Measurements from ENCODE around the gene PAFAH2.

Gene PAFAH2

DNA sequence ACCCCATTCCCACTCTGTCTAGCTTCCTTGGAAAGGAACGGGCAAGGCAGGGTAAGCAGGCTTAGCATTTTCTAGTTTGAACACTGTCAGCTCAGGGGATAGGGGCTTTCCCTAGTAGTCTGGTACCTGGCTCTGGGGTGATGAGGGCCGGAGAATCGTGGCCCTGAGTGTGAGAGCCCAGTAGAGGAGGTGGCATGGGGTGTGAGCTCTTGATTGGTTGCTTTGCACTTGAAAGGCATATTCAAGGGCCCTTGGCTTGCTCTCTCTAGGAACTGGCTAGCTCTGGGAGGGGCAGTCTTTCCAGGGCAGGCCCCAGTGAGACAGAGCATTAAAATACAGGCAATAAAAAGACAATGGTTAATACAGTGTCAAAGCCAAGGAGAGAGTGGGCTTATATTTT lies 13.0 kb upstream of the PAFAH2 start:
- no peak overlapping the region for H3K27ac ChIP-seq (ENCODE audit: low read length)
- H2AFZ ChIP-seq (ENCODE audit: low read depth, low read length) = no peak overlapping the region
- H3K4me2 ChIP-seq (ENCODE audit: low read length) = no peak overlapping the region
- H3K27me3 ChIP-seq (ENCODE audit: low read depth, low read length) = no peaks in the 10 kb centered on the region
- H3K4me3 ChIP-seq (ENCODE audit: low read length) = no peak overlapping the region
- no peaks in the 10 kb centered on the region for H3K36me3 ChIP-seq (replicated peaks; ENCODE audit: low read depth, low read length)
- TF ChIP-seq, protein P1, sequence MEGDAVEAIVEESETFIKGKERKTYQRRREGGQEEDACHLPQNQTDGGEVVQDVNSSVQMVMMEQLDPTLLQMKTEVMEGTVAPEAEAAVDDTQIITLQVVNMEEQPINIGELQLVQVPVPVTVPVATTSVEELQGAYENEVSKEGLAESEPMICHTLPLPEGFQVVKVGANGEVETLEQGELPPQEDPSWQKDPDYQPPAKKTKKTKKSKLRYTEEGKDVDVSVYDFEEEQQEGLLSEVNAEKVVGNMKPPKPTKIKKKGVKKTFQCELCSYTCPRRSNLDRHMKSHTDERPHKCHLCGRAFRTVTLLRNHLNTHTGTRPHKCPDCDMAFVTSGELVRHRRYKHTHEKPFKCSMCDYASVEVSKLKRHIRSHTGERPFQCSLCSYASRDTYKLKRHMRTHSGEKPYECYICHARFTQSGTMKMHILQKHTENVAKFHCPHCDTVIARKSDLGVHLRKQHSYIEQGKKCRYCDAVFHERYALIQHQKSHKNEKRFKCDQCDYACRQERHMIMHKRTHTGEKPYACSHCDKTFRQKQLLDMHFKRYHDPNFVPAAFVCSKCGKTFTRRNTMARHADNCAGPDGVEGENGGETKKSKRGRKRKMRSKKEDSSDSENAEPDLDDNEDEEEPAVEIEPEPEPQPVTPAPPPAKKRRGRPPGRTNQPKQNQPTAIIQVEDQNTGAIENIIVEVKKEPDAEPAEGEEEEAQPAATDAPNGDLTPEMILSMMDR (IDR thresholded peaks at IDR 0.05; ENCODE audit: low read depth, low read length) = no peak
- TF ChIP-seq EZH2phosphoT487 (IDR thresholded peaks at IDR 0.05; ENCODE audit: low read depth) = no peak
- no peaks in the 10 kb centered on the region for H3K79me2 ChIP-seq (ENCODE audit: low read length)
- H3K9ac ChIP-seq (ENCODE audit: low read length) = no peak overlapping the region
- no peaks in the 10 kb centered on the region for H4K20me1 ChIP-seq (ENCODE audit: insufficient read depth, low read length)
- no peaks in the 10 kb centered on the region for H3K9me3 ChIP-seq (ENCODE audit: insufficient read depth, low read length)
- no peaks in the 10 kb centered on the region for H3K4me1 ChIP-seq (ENCODE audit: low read length)

DNA sequence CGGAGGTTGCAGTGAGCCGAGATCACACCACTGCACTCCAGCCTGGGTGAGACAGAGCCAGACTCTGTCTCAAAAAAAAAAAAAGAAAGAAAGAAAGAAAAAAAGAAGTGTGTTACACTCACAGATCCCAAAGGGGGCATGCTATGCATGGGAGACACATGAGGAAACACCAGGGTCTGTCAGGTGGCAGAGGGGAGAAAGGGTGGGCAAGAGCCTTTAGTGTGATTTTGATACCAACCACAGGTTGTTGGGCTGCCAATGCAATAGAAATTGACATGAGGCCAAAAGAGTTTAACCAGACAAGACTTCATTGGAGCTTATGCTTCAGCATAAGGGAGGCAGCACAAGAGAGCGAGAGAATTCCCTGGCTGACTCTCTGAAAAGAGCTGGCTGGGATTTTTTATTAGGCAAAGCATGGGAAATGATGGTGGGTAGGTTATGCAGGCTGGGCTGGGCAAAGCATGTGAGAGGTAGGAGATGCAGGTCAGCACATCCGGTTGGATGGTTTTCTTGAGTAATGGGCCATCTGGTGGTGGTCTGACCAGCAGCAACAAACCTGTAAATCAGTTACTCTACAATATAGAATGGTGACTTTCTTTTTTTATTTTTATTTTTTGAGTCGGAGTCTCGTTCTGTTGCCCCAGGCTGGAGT lies 12.1 kb upstream of the PAFAH2 start:
- Histone ChIP-seq H3K4me1 (ENCODE audit: low read length) (no peaks in the 10 kb centered on the region), H3K9ac (ENCODE audit: low read length) (no peak overlapping the region), H3K36me3 (replicated peaks; ENCODE audit: low read depth, low read length) (no peaks in the 10 kb centered on the region), H3K4me3 (ENCODE audit: low read length) (no peak overlapping the region), H3K27me3 (ENCODE audit: low read depth, low read length) (no peaks in the 10 kb centered on the region), H4K20me1 (ENCODE audit: insufficient read depth, low read length) (no peaks in the 10 kb centered on the region), H3K27ac (ENCODE audit: low read length) (no peak overlapping the region), H3K79me2 (ENCODE audit: low read length) (no peaks in the 10 kb centered on the region), H3K4me2 (ENCODE audit: low read length) (no peak overlapping the region), H3K9me3 (ENCODE audit: insufficient read depth, low read length) (no peaks in the 10 kb centered on the region), H2AFZ (ENCODE audit: low read depth, low read length) (no peak overlapping the region)
- TF ChIP-seq, protein P1 (IDR thresholded peaks at IDR 0.05; ENCODE audit: low read depth, low read length) = no peak
- TF ChIP-seq EZH2phosphoT487 (IDR thresholded peaks at IDR 0.05; ENCODE audit: low read depth) = no peak

DNA sequence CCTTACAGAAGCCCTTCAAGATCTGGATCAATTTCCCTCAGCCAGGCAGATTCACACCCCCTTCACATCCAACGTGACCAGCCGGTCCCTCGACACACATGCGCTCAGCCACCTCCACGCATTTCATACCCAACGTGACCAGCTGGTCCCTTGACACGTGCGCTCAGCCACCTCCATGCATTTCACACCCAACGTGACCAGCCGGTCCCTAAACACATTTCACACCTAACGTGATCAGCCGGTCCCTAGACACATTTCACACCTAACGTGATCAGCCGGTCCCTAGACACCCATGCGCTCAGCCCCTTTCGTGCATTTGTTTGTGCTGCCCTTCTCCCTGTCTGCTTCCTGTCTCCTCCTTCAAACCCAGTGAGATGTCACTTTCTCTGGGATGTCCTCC lies 8.8 kb upstream of the PAFAH2 start:
- Histone ChIP-seq H3K4me1 (ENCODE audit: low read length) (no peaks in the 10 kb centered on the region), H3K4me2 (ENCODE audit: low read length) (no peak overlapping the region), H3K36me3 (replicated peaks; ENCODE audit: low read depth, low read length) (no peaks in the 10 kb centered on the region), H4K20me1 (ENCODE audit: insufficient read depth, low read length) (no peaks in the 10 kb centered on the region), H3K4me3 (ENCODE audit: low read length) (no peak overlapping the region), H3K9ac (ENCODE audit: low read length) (no peak overlapping the region), H3K9me3 (ENCODE audit: insufficient read depth, low read length) (no peaks in the 10 kb centered on the region), H3K27ac (ENCODE audit: low read length) (no peak overlapping the region), H2AFZ (ENCODE audit: low read depth, low read length) (no peak overlapping the region), H3K79me2 (ENCODE audit: low read length) (no peaks in the 10 kb centered on the region), H3K27me3 (ENCODE audit: low read depth, low read length) (no peaks in the 10 kb centered on the region)
- TF ChIP-seq EZH2phosphoT487 (IDR thresholded peaks at IDR 0.05; ENCODE audit: low read depth) = no peak
- TF ChIP-seq, protein P1 (IDR thresholded peaks at IDR 0.05; ENCODE audit: low read depth, low read length) = no peak

DNA sequence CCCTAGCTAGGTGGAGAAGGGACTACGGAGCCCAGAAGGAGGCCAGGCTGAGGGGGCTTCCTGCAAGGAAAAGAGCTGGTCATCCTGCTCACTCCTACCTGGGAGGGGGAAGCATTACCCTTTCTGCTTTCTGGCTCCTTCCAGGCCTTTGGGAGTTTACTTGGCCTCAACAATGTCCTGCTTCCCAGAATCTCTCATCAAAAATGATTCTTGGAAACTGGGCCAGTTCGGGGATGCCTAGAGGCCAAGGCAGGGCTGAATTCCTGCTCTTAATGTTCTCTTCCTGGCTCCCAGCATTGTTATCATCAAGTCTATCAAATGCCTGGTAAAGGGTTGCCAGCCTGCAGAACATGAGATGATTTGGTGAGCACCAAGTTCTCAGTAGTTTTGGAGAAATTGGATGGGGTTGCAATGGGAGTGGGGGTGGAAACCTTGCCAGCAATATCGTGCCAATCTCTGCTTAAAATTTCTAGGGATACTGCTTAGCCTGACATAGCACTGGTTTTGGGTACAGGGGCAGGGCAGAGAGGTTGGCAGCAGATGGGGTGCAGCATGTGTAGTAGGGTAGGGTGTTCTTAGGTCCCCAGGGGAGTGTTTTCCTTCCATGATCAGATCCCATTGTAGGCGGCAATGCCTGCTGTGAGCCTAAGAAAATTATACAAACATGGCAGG lies 7.7 kb upstream of the PAFAH2 start:
- H3K36me3 ChIP-seq (replicated peaks; ENCODE audit: low read depth, low read length) = no peaks in the 10 kb centered on the region
- no peaks in the 10 kb centered on the region for H3K27me3 ChIP-seq (ENCODE audit: low read depth, low read length)
- no peaks in the 10 kb centered on the region for H3K4me1 ChIP-seq (ENCODE audit: low read length)
- no peaks in the 10 kb centered on the region for H3K79me2 ChIP-seq (ENCODE audit: low read length)
- H4K20me1 ChIP-seq (ENCODE audit: insufficient read depth, low read length) = no peaks in the 10 kb centered on the region
- H3K4me3 ChIP-seq (ENCODE audit: low read length) = no peak overlapping the region
- no peak overlapping the region for H2AFZ ChIP-seq (ENCODE audit: low read depth, low read length)
- no peaks in the 10 kb centered on the region for H3K9me3 ChIP-seq (ENCODE audit: insufficient read depth, low read length)
- TF ChIP-seq, protein P1 (IDR thresholded peaks at IDR 0.05; ENCODE audit: low read depth, low read length) = no peak
- no peak overlapping the region for H3K4me2 ChIP-seq (ENCODE audit: low read length)
- H3K27ac ChIP-seq (ENCODE audit: low read length) = no peak overlapping the region
- H3K9ac ChIP-seq (ENCODE audit: low read length) = no peak overlapping the region
